Measurements from ENCODE around the gene ABCA7. TPM values are rescaled to one million over a fixed set of nuclear protein-coding genes. Genes with fewer than 3 reads are reported as not detected.

The ABCA7 gene
- total and polyA plus RNA-seq, 2 of the 13 experiments (the other 11 are each of a cell fraction or from before 2014, with no cell fraction given) = 4.4 to 32.4 TPM

DNA sequence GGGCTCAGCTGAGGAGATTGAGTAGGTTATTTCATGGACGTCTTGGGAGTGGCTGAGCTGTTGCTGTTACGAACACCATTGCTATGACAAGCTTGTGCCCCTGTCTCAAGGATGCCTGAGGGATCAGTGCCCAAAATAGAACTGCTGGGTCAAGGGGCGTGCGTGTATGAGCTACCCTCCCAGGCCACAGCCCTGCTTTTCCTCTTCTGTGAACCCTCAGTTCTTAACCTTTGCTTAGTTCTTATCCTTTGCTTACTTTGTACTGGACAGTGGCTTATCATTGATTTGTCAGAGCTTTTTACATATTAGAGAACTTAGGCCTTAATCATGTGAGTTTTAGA, 36.1 kb downstream of the ABCA7 start:
- WGBS (ENCODE audit: low lambda C conversion rate) = 45% methylated on average over 3 of the region's 4 CpGs
- intact Hi-C loops (cut with micrococcal nuclease; ENCODE audit: unreplicated experiment) (no loop called here), in situ Hi-C loops (cut with HindIII; ENCODE audit: extremely low pct_ligation_motif_present, low pct_unique_long_range_greater_than_20kb) (no loop called here)
- peak; percentile 18; the same call in 2 of the 3 replicates for ATAC-seq
- Histone ChIP-seq H3K79me2 (ENCODE audit: insufficient read depth, low read length) (no peaks in the 10 kb centered on the region), H4K20me1 (ENCODE audit: insufficient read depth, low read length) (peaks cover 3% of the 10 kb centered on the region; the same call in 1 of the 2 replicates), H2AFZ (ENCODE audit: low read length) (no peak overlapping the region), H3K9me3 (ENCODE audit: low read length) (no peaks in the 10 kb centered on the region), H3K36me3 (replicated peaks in 1 of 2; ENCODE audit: control insufficient read depth in 1 of 2, insufficient read depth in 2 of 2, low read length in 2 of 2) (peaks cover 0 to 2% of the 10 kb centered on the region in 2 experiments; a peak in 3 of 5 replicates), H3K27me3 (ENCODE audit: control insufficient read depth in 1 of 2, insufficient read depth in 2 of 2, low read length in 2 of 2) (no peaks in the 10 kb centered on the region), H3K4me1 (ENCODE audit: insufficient read depth, low read length) (peaks cover 34% of the 10 kb centered on the region), H3K27ac (ENCODE audit: extremely low read length, insufficient read depth, low read length) (peak overlapping the region; percentile 60), H3K9ac (ENCODE audit: insufficient read depth, low read depth, low read length) (no peak overlapping the region), H3K4me3 (replicated peaks in 1 of 3; ENCODE audit: insufficient read depth in 1 of 3, low read depth in 2 of 3, low read length in 3 of 3) (no peak overlapping the region), H3K4me2 (ENCODE audit: low read depth, low read length) (peak overlapping the region; percentile 44; the same call in 1 of the 2 replicates)
- TF ChIP-seq HMGXB4 (CRISPR knock-in tag; IDR thresholded peaks at IDR 0.05; ENCODE audit: borderline replicate concordance in 1 of 2, low read depth in 1 of 2) (0 out of 4 replicates have a peak, but pooled peaks of 1 of the 2 experiments have one; percentile 31), ZNF788 (CRISPR knock-in tag; IDR thresholded peaks at IDR 0.05; ENCODE audit: borderline replicate concordance) (0 out of 2 replicates have a peak, but pooled peaks have one; percentile 7), SP2 (CRISPR knock-in tag; IDR thresholded peaks at IDR 0.05) (no peak)
- DNase-seq (ENCODE audit: low spot score) = no peak
- ChIA-PET CTCF (ENCODE audit: low intra/inter-chr PET ratio, low total read pairs) (no interaction called here), POLR2A (interaction anchor here (0.7 to 1.2 kb wide), 8 partner anchors 8 to 24 kb away, joined by 3 to 6 read pairs (median 4); no protein-coding TSS in a partner anchor)
- no peak for FAIRE-seq
- no TSS peak for BruUV-seq (replicated peaks)

GRCh38 chr19:1076951-1077350, 37.0 kb downstream of the ABCA7 start:
- Histone ChIP-seq H3K9ac (ENCODE audit: insufficient read depth, low read depth, low read length) (no peak overlapping the region), H3K79me2 (ENCODE audit: insufficient read depth, low read length) (no peaks in the 10 kb centered on the region), H3K27me3 (ENCODE audit: control insufficient read depth in 1 of 2, insufficient read depth in 2 of 2, low read length in 2 of 2) (no peaks in the 10 kb centered on the region), H4K20me1 (ENCODE audit: insufficient read depth, low read length) (peaks cover 3% of the 10 kb centered on the region; the same call in 1 of the 2 replicates), H3K4me2 (ENCODE audit: low read depth, low read length) (no peak overlapping the region), H3K36me3 (replicated peaks in 1 of 2; ENCODE audit: control insufficient read depth in 1 of 2, insufficient read depth in 2 of 2, low read length in 2 of 2) (peaks cover 0 to 2% of the 10 kb centered on the region in 2 experiments; a peak in 3 of 5 replicates), H2AFZ (ENCODE audit: low read length) (no peak overlapping the region), H3K27ac (ENCODE audit: extremely low read length, insufficient read depth, low read length) (no peak overlapping the region), H3K9me3 (ENCODE audit: low read length) (no peaks in the 10 kb centered on the region), H3K4me1 (ENCODE audit: insufficient read depth, low read length) (peaks cover 38% of the 10 kb centered on the region), H3K4me3 (replicated peaks in 1 of 3; ENCODE audit: insufficient read depth in 1 of 3, low read depth in 2 of 3, low read length in 3 of 3) (no peak overlapping the region)
- intact Hi-C loops (cut with micrococcal nuclease; ENCODE audit: unreplicated experiment) (no loop called here), in situ Hi-C loops (cut with HindIII; ENCODE audit: extremely low pct_ligation_motif_present, low pct_unique_long_range_greater_than_20kb) (no loop called here)
- FAIRE-seq = no peak
- ATAC-seq = no peak
- 88% methylated on average over 15 of the region's 16 CpGs for WGBS (ENCODE audit: low lambda C conversion rate)
- ChIA-PET CTCF (ENCODE audit: low intra/inter-chr PET ratio, low total read pairs) (no interaction called here), POLR2A (interaction anchor here (0.7 kb wide), 1 partner anchor 10 kb away, joined by 3 read pairs; no protein-coding TSS in a partner anchor)
- TF ChIP-seq ZNF768 (CRISPR knock-in tag; IDR thresholded peaks at IDR 0.05) (0 out of 2 replicates have a peak, but pooled peaks have one; percentile 10), ZNF629 (CRISPR knock-in tag; conservative IDR thresholded peaks at IDR 0.05) (peak; percentile 62), TRIM22 (IDR thresholded peaks at IDR 0.05) (no peak), ATF5 (CRISPR knock-in tag; IDR thresholded peaks at IDR 0.05; ENCODE audit: low read depth) (no peak)
- DNase-seq (ENCODE audit: low spot score) = no peak
- BruUV-seq (replicated peaks) = no TSS peak

Data from HepG2 (cell line).